ENCODE results near the gene PIK3CG.

GRCh38 chr7:106911959-106912358 is 46.9 kb downstream of the PIK3CG start:
- no peak for TF ChIP-seq CTCF (IDR thresholded peaks at IDR 0.05)
- no peak for TF ChIP-seq POLR2A (IDR thresholded peaks at IDR 0.05)
- no peak for TF ChIP-seq EP300 (IDR thresholded peaks at IDR 0.05)
